ENCODE results near the gene FASLG.
"Not testable (repeated sequence)": the region's sequence is repeated elsewhere in the genome, so short reads cannot be mapped to it uniquely, and the experiment has no call there.

Gene FASLG, protein sequence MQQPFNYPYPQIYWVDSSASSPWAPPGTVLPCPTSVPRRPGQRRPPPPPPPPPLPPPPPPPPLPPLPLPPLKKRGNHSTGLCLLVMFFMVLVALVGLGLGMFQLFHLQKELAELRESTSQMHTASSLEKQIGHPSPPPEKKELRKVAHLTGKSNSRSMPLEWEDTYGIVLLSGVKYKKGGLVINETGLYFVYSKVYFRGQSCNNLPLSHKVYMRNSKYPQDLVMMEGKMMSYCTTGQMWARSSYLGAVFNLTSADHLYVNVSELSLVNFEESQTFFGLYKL

DNA sequence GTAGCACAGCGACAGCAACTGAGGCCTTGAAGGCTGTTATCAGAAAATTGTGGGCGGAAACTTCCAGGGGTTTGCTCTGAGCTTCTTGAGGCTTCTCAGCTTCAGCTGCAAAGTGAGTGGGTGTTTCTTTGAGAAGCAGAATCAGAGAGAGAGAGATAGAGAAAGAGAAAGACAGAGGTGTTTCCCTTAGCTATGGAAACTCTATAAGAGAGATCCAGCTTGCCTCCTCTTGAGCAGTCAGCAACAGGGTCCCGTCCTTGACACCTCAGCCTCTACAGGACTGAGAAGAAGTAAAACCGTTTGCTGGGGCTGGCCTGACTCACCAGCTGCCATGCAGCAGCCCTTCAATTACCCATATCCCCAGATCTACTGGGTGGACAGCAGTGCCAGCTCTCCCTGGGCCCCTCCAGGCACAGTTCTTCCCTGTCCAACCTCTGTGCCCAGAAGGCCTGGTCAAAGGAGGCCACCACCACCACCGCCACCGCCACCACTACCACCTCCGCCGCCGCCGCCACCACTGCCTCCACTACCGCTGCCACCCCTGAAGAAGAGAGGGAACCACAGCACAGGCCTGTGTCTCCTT lies at the start of gene FASLG:
Gene FASLG, plus strand, starts transcription at position 233 of the 583 bp plus-strand sequence. Its CDS starts 99 bp downstream, at position 332.
- DNase-seq = no peak

GRCh38 chr1:172609528-172609927 lies 49.4 kb upstream of the FASLG start:
- no peak for DNase-seq

DNA sequence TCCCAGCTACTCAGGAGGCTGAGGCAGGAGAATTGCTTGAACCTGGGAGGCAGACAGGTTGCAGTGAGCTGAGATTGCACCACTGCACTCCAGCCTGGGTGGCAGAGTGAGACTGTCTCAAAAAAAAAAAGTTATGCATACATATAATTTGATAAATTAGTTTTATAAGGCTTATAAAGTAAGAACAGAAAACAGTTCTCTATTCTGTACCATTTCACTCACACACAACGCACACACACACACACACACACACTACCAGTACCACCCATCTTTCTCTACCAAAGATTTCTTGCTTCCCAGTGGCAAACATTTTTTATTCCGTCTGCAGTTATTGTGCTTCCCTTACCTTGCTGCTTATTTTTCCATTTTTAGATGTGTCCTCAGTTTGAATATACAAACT lies 46.4 kb upstream of the FASLG start:
- no peak for DNase-seq

GRCh38 chr1:172613294-172613693 lies 45.6 kb upstream of the FASLG start:
- no peak for DNase-seq

- DNase-seq = no peak
These were observed 42.7 kb upstream of the FASLG start for GRCh38 chr1:172616195-172616594.

- no peak for DNase-seq
These were observed 42.3 kb upstream of the FASLG start for GRCh38 chr1:172616636-172617035.

DNA sequence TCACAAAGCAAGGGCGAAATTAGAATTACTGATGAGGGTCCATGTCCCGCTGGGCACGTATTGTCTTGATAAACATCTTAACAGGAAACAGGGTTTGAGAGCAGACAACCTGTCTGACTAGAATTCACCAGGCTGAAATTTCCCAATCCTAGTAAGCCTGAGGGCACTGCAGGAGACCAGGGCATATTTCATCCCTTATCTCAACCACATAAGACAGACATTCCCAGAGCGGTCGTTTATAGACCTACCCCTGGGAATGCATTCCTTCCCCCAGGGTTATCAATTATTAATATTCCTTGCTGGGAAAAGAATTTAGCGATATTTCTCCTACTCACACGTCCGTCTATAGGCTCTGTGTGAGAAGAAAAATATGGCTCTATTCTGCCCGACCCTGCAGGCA lies 38.3 kb upstream of the FASLG start:
- DNase-seq = not testable (repeated sequence)

GRCh38 chr1:172622541-172622940 lies 36.4 kb upstream of the FASLG start:
- DNase-seq = no peak

DNA sequence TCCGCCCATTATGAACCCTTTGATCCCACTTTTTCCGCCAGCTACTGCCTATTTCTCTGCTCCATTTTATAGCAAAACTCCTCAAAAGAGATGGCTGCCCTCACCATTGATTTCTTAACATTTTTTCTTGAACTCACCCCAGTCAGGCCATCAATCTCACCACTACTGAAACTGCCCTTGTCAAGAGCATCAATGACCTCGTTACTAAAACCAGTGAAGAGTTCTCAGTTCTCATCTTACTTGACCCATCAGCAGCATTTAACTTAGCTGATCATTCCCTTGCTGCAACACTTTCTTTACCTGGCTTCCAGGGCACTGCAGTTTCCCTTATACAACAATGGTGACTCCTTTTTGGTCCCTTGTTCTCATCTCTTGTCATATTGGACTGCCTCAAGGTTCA lies 35.2 kb upstream of the FASLG start:
- no peak for DNase-seq

- DNase-seq = no peak
These were observed 32.1 kb upstream of the FASLG start for GRCh38 chr1:172626845-172627244.

GRCh38 chr1:172627702-172628101 lies 31.2 kb upstream of the FASLG start:
- no peak for DNase-seq

DNA sequence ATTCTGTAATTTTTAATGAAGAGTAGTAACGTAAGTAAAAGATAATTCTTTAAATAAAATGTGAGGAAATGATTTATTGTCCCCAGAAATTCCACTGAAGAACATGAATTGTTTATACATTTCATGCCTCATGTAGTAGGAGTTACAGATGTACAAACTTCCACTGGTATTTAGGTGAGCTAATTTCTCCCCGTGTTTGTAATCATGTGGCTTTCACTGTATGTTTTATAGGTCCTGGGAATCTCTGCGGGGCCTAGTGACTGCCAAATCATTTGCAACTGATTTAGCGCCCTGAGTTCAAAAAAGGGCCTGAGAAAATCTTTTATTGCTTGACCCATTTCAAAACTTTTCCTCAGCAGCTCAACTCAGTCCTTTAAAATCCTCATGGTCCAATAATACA lies 30.5 kb upstream of the FASLG start:
- no peak for DNase-seq

DNA sequence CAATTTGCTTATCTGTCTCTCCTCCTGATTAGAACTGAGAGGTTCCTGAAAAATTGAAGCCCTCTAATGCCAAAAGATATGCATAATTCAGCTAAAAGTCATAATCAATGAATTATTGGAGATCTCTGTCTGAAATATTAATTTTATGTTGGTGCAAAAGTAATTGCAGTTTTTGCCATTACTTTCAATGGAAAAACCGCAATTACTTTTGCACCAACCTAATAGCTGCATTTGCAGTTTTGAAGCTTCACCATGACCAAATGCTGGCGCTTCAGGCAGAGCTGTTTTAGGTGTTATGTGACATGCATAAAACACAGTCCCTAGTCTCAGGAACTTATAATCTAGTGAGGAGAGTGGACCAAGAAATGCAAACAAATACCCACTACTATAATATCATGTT lies 29.7 kb upstream of the FASLG start:
- no peak for DNase-seq

DNA sequence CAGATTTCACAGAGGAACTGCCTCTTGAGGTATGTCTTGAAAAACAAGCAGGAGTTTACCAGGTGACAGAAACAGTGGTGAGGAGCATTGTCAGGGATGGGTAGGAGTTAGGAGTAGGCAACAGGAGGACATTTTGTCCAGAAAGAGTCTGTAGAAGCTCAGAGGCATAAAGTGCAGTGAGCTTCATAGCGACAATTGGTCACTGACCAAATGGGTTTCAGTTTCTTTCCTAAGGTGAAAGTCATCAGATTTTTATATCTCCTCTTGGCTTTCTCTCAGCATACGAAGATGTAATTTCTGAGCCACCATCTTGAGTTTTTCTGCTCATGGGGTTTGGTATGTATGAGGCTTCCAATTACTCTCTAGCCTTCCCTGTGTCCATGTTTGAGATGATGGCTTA lies 29.3 kb upstream of the FASLG start:
- DNase-seq = no peak

DNA sequence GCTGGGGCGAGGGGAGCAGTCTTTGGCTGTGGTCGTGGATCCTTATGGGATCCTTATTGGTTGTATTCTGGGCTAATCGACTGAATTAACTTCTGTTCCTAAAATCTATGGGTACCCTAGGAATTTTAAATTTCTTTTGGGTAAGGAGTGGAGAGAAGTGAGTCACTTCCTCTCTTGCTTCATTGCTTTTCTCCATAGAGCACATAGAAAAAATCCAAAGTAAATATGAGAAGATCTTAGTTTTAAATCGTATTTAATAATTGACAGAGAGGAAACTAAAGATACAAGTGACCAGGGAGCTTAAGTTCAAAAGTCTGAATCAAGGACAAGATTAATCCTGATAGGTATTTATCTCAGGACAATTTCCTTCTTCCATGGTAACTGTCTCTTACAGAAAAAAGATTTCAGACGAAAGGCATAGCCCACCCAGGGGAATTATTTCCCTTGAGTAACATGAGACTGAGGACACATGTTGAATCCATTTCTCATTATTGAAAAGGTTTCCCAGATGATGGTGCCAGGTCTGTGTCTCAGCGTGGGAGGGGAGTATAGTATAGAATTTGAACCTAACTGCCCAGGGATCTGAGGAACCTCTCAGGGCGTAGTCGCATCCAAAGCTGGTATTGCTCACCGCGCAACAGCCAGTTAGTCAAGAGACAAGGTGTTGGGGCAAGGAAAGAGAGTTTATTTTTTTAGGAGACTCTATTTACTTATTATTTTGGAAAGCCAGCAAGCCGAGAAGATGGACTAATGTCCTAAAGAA lies 28.7 kb upstream of the FASLG start:
- no peak for DNase-seq

DNA sequence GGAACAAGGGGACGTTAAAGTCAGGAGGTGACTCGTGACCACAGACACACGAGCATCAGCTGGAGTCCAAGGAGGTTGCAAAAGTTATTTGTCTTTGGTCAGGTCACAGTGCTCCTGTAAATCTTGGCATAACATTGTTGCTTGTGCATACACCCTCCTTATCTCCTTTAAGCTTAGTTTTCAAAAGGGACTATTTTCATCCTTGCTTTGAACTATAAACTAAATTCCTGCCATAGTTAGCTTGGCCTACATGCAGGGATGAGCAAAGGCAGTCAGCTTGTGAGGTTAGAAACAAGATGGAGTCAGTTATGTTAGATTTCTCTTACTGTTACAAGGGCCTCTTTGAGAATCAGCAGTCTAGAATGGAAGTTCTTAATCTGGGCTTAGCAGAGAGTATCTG lies 28.0 kb upstream of the FASLG start:
- DNase-seq = no peak

GRCh38 chr1:172637522-172637921 lies 21.4 kb upstream of the FASLG start:
- no peak for DNase-seq

DNA sequence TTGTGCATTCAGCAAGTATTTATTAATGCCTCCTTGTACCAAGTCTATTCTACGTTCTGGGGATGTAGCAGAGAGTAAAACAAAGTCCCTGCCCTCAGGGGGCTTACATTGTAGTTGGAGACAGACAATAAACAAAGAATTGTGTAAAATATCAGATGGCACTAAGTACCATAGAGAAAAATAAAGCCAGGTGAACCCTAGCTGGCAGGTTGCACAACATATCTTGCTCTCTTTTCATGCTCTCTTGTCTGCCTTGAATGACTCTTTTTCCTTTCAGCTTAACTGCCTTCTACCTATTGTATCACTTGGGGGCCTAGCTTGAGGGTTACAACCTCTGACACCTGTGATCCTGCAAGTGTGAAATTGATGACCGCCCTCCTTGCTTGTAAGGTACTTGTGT lies 20.7 kb upstream of the FASLG start:
- no peak for DNase-seq

DNA sequence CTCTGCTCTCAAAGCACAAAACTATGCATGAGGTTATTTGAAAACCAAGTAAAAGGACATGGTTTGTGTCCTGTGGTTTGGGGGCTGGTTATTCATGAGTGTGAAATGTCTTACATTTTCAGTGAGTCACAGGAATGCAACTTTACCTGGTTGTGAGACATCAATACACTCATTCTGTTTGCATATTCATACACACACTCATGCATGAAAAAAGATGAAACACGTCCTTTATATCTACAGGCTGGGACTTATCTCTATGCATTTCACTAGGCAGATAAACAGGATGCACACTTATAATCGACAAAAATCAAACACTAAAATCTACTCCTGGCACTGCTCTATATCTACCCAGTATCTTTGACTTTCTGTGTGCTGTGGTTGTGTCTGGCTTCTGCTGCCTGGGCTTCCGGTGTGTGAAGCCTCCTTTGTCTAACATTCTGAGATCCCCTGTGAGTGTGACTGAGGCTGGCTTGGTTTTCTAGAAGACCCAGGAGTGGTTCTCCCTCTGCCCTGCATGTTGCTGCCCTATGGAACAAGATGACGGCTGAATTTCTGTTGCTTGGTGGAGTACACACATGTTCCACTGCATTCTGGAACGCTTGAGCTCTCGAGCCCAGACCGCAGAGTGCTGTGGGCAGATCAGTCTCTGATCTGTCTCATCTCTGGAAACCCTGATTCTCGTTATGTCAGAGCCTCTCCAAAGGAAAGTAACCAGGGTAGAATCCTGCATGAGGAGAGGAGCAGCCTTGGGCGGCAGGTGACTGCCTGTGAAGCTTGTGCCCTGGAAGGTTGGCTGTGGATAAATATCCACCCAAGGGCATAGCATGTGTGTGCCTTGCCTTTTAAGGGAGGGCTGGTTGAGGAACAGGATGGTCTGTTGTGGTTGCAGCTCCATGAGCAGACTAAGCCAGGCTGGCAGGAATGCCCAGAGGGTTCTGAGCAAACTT lies 19.7 kb upstream of the FASLG start:
- DNase-seq = no peak

GRCh38 chr1:172640111-172640510 lies 18.8 kb upstream of the FASLG start:
- no peak for DNase-seq

DNA sequence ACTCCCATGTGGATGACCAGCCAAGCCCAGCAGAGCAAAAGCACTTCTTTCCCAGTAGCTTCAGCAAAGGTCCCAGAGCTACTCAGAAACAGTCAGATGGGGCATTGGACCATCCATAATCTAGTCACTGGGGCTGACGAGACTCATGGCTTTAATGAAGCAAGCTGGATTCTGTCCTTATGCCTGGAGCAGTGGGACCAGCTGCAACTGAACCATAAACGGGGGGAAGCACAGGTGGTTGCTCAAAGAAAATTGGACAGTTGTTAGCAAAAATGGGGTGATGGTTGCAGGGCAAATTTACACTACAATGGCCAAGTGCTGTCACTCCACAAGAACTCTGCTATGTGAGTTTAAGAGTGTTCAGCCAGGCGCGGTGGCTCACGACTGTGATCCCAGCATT lies 17.4 kb upstream of the FASLG start:
- peak; percentile 24 for DNase-seq

GRCh38 chr1:172642970-172643369 lies 15.9 kb upstream of the FASLG start:
- DNase-seq = peak; percentile 7

- DNase-seq = no peak
These were observed 12.2 kb upstream of the FASLG start for GRCh38 chr1:172646653-172647052.

All from eye (tissue), 1 donor.